ENCODE measurements around the gene TRIM68. TPM values are rescaled to one million over a fixed set of nuclear protein-coding genes. Genes with fewer than 3 reads are reported as not detected.

The TRIM68 gene
- polyA plus RNA-seq, 1 donor = 8.6 TPM

DNA sequence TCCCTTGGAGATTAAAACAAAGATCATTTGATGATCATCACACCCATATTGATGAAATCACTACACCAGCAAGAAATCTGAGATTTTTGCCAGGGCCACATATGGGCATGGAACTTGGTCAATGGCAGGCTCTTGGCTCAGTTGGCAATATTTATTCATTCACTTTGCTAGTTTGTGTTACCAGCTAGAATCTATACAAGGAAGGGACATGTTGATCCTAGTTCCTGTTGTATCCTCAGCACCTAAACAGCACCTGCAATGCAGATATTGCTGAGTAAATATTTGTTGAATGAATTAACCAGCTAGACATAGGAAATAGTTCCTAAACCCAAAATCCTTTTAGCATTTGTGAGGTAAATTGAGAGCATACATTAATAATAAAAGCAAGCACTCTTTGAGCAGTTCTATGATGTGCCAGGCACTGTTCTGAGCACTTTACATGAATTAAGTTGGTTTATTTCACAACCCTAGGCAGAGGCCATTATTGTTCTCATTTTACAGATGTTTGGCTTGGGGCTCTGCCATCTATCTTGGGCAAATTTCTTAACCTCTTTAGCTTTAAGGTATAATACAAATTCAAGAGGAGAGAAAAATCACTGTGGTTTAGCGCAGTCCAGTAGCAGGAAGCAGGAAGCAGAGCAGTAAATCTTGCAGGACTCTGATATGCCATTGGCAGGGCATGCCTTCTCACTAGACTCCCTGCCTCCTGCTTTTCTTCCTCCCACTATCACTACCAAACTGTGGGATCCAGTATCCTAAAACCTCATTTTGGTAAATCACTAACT is 1.6 kb downstream of the TRIM68 start:
- no peak for DNase-seq

DNA sequence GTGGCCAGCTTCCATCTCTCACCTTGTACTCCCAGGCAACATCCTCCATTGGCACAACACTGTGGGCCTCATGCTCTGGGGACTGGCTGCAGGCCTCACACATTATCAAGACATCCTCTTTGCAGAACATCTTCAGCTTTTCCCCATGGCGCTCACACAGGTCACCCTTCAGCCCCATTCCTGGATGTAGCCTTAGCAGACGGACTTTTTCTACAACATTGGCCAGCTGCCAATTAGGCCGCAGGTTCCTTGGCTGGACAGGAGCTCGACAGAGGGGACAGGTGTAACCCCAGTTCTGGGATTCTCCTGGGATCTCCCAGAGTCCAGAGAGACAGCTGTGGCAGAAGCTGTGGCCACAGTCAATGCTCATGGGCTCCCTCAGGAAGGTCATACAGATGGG is 3.0 kb downstream of the TRIM68 start:
- no peak for DNase-seq

DNA sequence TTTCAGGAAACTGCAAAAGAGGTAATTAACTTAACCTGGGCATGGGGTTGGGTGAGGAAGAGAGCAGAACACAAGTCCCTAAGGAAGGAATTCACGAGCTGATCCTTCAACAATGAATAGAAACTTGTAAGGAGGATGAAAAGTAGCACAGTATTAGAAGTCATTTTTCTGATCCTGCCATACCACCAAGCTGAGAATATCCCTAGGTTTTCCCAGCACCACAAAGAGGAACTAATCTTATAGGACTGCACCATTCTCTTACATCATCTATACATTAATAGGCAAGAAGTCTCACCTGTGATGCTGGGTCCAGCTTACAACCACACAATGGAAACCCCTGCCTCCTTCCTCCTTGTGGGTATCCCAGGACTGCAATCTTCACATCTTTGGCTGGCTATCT is 14.3 kb downstream of the TRIM68 start, which contains the start of gene OR52I1:
TSS of gene OR52I1 (plus strand) at position 301 of the 400 bp plus-strand sequence. CDS start at position 301, 0 bp downstream.
- DNase-seq = no peak

DNA sequence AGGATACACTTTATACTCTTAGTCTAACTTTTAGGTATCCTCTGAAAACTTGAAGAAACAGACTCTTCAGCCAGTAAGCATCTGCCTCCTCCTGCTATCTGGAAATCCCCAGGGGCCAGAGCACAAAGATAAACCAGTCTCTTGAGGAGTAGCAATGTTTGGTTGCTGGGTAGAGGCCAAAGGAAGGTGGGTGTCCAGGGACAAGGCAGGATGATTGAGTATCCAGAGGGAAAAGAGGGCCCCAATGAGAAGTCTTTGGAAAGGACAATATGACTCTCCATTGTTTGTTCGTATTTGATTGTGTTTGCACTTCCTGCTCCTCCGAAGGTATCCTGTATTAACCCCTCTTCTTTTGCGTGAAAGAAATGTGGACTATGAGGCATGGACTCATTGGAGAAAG is 19.0 kb downstream of the TRIM68 start:
- no peak for DNase-seq

DNA sequence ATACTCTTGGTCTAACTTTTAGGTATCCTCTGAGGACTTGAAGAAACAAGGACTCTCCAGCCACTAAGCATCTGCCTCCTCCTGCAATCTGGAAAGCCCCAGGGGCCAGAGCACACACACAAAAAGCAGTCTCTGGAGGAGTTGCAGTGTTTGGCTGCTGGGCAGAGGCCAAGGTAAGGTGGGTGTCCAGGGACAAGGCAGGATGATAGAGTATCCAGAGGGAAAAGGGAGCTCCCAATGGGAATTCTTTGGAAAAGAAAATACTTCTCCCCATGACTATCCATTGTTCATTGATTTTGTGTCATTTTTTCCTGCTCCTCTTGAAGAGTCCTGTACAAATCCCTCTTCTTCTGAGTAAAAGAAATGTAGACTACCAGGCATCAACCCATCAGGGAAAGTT is 26.6 kb downstream of the TRIM68 start, which contains the start of gene OR52I2:
TSS of gene OR52I2 (plus strand) at position 301 of the 400 bp plus-strand sequence.
- no peak for DNase-seq

DNA sequence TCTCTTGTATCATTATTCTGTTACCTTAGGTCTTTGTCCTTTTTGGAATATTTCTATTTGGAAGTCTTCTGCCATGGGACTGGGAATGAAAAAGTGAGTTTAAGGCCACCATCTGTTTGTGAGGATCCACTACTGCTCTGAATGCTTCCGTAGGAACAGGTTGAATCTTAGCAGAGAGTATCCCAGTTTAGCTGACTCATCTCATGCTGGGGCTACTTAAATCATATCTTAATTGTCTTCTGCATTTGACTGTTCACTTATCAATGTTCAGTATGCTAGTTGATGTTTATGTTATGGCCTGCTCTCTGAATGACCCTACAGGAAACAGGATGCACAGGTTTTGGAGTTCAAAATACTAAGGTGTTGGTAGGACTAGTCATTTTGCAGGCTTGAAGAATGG is 27.9 kb downstream of the TRIM68 start:
- no peak for DNase-seq

DNA sequence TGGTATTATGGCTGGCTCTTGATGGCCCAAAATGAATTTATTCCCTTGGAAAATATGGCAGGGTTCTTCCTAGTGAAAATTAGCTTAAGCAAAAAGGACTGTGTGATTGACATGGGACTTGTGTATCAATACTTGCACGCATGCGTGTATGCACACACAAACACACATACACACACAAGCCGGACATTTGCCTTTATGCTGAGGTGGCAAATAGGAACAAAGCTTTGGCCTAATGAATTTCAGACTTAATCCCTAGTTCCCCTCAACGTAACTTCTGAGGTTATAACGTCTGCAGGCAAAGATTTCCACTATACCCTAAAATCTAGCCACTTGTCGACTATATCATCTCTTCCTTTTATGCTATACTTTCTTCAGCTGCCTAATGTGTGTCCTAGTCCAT is 29.4 kb downstream of the TRIM68 start:
- no peak for DNase-seq

DNA sequence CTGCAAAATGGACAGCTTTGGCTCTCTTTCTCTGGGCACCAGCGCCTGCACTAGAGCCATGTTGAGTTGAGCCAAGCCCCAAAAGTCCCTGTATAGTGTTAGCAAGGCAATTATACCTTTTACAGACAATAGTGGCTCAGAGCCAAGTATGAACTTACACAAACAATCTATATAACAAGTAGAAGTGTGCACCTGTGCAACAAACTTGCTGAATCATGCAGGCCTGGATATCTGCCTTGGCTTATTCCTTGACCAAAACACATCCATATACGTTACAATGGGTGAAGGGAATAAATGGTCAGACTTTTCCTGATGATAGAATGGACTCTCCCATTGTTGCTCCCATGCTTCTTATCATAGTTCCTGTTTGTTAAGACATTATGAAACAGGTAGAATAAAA is 30.3 kb downstream of the TRIM68 start:
- DNase-seq = no peak

DNA sequence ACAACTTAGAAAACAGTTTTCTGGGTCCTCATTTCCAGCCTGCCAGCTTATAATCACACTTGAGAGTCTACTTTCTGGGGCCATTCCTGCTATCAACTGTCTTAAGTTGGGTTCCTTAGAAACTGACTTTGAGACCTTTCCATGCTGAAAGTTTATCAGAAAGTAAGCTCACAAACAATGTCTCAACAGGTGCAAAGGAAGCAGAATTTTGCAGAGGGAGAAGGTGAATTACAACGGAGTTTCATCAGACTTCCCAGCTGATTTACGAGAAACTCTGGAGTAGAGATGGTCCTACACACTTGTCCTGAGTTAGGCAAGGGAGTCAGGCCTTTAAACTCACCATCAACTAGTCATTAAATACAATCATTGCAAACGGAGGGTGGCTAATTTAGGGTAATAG is 31.2 kb downstream of the TRIM68 start:
- DNase-seq = no peak

DNA sequence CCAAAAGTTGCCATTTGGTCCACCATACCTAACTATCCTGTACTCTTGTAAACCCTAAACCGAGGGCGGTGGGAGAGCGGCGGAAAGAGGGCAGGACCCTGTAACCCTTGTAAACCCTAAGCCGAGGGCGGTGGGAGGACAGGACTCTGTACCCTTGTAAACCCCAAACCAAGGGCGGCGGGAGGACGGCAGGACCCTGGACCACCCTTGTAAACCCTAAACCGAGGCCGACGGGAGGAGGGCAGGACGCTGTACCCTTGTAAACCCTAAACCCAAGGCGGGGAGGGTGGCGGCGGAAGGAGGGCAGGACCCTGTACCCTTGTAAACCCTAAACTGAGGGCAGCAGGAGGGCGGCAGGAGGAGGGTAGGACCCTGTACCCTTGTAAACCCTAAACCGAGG is 39.0 kb downstream of the TRIM68 start:
- no peak for DNase-seq

DNA sequence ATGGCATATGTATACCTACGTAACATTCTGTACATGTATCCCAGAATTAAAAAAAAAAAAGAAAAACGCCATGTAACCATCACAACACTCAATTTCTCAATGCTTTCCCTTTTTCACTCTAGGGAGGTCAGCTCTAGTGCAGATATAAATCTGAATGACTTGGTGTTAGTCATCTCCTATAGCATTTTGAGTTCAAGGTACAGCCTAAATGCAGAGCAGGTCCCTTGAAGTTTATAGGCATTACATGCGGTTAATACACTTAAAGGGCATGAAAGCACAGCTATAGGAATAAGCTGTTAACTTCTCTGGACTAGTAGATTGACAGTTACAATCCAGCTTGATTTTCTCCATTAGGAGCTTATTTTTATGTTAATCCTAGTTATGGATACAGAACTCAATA is 42.7 kb downstream of the TRIM68 start:
- DNase-seq = no peak

DNA sequence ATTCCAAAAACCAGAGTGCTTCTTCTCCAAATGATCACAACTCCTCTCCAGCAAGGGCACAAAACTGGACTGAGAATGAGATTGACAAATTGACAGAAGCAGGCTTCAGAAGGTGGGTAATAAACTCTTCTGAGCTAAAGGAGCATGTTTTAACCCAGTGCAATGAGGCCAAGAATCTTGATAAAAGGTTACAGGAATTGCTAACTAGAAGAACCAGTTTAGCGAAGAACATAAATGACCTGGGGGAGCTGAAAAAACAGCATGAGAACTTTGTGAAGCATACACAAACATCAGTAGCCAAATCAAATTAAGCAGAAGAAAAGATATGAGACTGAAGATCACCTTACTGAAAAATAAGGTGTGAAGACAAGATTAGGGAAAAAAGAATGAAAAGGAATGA is 47.6 kb downstream of the TRIM68 start:
- DNase-seq = no peak

DNA sequence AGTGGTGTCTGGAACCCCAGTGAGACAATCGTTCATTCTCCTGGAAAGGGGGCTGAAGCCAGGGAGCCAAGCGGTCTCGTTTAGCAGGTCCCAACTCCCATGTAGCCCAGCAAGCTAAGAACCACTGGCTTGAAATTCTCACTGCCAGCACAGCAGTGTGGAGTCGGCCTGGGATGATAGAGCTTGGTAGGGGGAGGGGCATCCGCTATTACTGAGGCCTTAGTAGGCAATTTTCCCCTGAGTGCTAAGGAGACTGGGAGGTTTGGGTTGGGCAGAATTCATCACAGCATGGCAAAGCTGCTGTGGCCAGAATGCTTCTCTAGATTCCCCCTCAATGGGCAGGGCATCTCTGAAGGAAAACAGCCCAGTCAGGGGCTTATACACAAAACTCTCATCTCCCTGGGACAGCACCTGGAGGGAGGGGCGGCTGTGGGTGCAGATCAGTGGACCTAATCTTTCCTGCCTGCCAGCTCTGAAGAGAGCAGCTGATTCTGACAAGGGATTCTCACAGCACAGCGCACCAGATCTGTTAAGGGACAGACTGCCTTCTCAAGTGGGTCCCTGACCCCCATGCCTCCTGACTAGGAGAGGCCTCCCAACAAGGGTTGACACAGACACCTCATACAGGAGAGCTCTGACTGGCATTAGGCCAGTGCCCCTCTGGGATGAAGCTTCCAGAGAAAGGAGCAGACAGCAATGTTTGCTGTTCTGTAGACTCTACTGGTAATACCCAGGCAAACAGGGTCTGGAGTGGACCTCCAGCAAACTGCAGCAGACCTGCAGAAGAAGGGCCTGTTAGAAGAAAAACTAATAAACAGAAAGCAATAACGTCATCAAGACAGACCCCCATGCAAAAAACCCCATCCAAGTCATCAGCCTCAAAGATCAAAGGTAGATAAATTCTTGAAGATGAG is 48.2 kb downstream of the TRIM68 start:
- DNase-seq = no peak

DNA sequence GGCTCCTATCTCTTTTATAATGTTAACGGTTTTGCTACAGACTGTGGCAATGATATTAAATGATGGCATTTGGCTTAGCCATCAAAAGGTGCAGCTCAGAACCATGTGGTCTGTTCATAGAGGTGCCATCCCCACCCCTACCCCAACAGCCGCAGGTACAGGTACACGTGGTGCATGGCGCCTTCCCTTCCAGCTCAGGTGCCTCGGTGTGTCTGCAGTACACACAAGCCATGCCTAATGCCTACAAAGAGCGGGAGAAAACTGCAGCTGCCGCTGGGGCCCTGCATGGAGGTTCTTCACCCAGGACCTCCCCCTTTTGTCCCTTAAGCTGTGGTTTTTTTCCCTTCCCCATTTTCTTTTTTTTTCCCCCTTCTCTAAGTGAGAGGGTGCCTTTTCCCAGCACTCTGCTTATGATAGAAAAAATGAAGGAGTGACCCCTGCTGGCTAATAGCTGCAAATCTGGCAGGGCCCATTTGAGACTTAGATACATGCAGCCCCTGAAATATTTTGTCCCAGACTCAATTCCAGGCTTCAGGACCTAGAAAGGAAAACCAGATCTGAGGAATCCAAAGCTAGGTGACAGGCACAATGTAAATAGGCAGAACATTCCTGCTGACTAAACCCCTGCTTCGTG is 56.6 kb downstream of the TRIM68 start:
- DNase-seq = no peak

Other genes starting within 250 kb of the TRIM68 start
- not detected for gene OR52B4, start 239.8 kb downstream of the TRIM68 start, polyA plus RNA-seq (ENCODE audit: insufficient read length)
- gene TRIM21, start 214.5 kb downstream of the TRIM68 start, polyA plus RNA-seq (ENCODE audit: insufficient read length) = 8.1 TPM
- not detected for gene OR52K2, start 158.9 kb downstream of the TRIM68 start, polyA plus RNA-seq (ENCODE audit: insufficient read length)
- 0.12 TPM for gene OR52K1, start 125.6 kb downstream of the TRIM68 start, polyA plus RNA-seq (ENCODE audit: insufficient read length)
- not detected for gene OR52M1, start 63.0 kb downstream of the TRIM68 start, polyA plus RNA-seq (ENCODE audit: insufficient read length)
- not detected for gene OR52I2, start 26.5 kb downstream of the TRIM68 start, polyA plus RNA-seq (ENCODE audit: insufficient read length)
- gene OR52I1, start 14.2 kb downstream of the TRIM68 start, polyA plus RNA-seq (ENCODE audit: insufficient read length) = not detected
- not detected for gene OR51D1, start 29.2 kb upstream of the TRIM68 start, polyA plus RNA-seq (ENCODE audit: insufficient read length)
- gene OR51E1, start 35.8 kb upstream of the TRIM68 start, polyA plus RNA-seq (ENCODE audit: insufficient read length) = 1.7 TPM
- 0.76 TPM for gene OR51E2, start 89.6 kb upstream of the TRIM68 start, polyA plus RNA-seq (ENCODE audit: insufficient read length)
- gene MMP26, start 96.6 kb upstream of the TRIM68 start, polyA plus RNA-seq (ENCODE audit: insufficient read length) = not detected
- not detected for gene OR51F1, start 161.7 kb upstream of the TRIM68 start, polyA plus RNA-seq (ENCODE audit: insufficient read length)
- gene OR52R1, start 196.1 kb upstream of the TRIM68 start, polyA plus RNA-seq (ENCODE audit: insufficient read length) = not detected
- not detected for gene OR51F2, start 213.1 kb upstream of the TRIM68 start, polyA plus RNA-seq (ENCODE audit: insufficient read length)
- gene OR51S1, start 241.0 kb upstream of the TRIM68 start, polyA plus RNA-seq (ENCODE audit: insufficient read length) = not detected